Activated CD4-positive, alpha-beta memory T cell treated with anti-CD3 and anti-CD28 coated beads for 36 hours (primary cell): ENCODE results near the gene EIF4G3. TPM values are rescaled to one million over a fixed set of nuclear protein-coding genes. Genes with fewer than 3 reads are reported as not detected.

Experiments
- CTCF ChIA-PET: fragments of 350-600 bp; sonication (Branson Sonifier 250); formaldehyde crosslinking; loops from one replicate; lab custom pipeline; 2021; ENCODE audit warnings: antibody characterized with exemption, inconsistent platforms; lab: Charles Lee
- POLR2A ChIA-PET: fragments of 350-600 bp; sonication (Branson Sonifier 250); formaldehyde crosslinking; loops from one replicate; lab custom pipeline; 2021; ENCODE audit warnings: antibody characterized with exemption; lab: Charles Lee
- DNase-seq: peaks from one replicate; pipeline ENCODE4 v3.0.0-alpha.2; 2020
- H3K27ac Mint-ChIP-seq: one replicate; pipeline ENCODE4 v1.8.0; 2021; ENCODE audit warnings: mixed read lengths
- H3K27me3 Mint-ChIP-seq: one replicate; pipeline ENCODE4 v1.8.0; 2021; ENCODE audit warnings: mixed read lengths
- H3K36me3 Mint-ChIP-seq: one replicate; pipeline ENCODE4 v1.8.0; 2021; ENCODE audit warnings: mixed read lengths
- H3K4me1 Mint-ChIP-seq: one replicate; pipeline ENCODE4 v1.8.0; 2021; ENCODE audit warnings: low read depth, mixed read lengths
- H3K4me3 Mint-ChIP-seq: one replicate; pipeline ENCODE4 v1.8.0; 2021; ENCODE audit warnings: mild to moderate bottlenecking, mixed read lengths
- H3K9me3 Mint-ChIP-seq: one replicate; pipeline ENCODE4 v1.8.0; 2021; ENCODE audit warnings: mixed read lengths
- intact Hi-C: fragments of 100-400 bp; cut with micrococcal nuclease; formaldehyde crosslinking; loops from one replicate; pipeline ENCODE4 v1.15.1; 2023
- total RNA-seq, 2 experiments: library from RNA; stranded (reverse); gene quantifications; one replicate each; pipeline ENCODE4 v1.2.3, GENCODE V29; 2021

The EIF4G3 gene
- total RNA-seq, 2 experiments from 2014 or later, result 39.9 to 42.7 TPM

- no peaks in the 10 kb centered on the region for H3K9me3 Mint-ChIP-seq
- H3K4me3 Mint-ChIP-seq, result no peak overlapping the region
- no peak overlapping the region for H3K27ac Mint-ChIP-seq
- POLR2A ChIA-PET, result interaction anchor here (0.6 to 1.4 kb wide), 2 partner anchors 11 to 84 kb away, joined by 3 to 5 read pairs; no protein-coding TSS in a partner anchor
- no peaks in the 10 kb centered on the region for H3K27me3 Mint-ChIP-seq
- no peak for DNase-seq
- H3K4me1 Mint-ChIP-seq, result peaks cover 6% of the 10 kb centered on the region
- H3K36me3 Mint-ChIP-seq, result peaks cover 18% of the 10 kb centered on the region
- CTCF ChIA-PET, result no interaction called here
- intact Hi-C loops, result no loop called here
Observed at GRCh38 chr1:21165076-21165475, 11.6 kb downstream of the EIF4G3 start.

- Mint-ChIP-seq H3K36me3 (peaks cover 16% of the 10 kb centered on the region), H3K4me1 (peaks cover 6% of the 10 kb centered on the region), H3K27me3 (no peaks in the 10 kb centered on the region), H3K4me3 (no peak overlapping the region), H3K27ac (no peak overlapping the region), H3K9me3 (no peaks in the 10 kb centered on the region)
- DNase-seq, result no peak
- ChIA-PET CTCF (no interaction called here), POLR2A (no interaction called here)
- intact Hi-C loops, result no loop called here
Observed at GRCh38 chr1:21164266-21164665, 12.4 kb downstream of the EIF4G3 start.

DNA sequence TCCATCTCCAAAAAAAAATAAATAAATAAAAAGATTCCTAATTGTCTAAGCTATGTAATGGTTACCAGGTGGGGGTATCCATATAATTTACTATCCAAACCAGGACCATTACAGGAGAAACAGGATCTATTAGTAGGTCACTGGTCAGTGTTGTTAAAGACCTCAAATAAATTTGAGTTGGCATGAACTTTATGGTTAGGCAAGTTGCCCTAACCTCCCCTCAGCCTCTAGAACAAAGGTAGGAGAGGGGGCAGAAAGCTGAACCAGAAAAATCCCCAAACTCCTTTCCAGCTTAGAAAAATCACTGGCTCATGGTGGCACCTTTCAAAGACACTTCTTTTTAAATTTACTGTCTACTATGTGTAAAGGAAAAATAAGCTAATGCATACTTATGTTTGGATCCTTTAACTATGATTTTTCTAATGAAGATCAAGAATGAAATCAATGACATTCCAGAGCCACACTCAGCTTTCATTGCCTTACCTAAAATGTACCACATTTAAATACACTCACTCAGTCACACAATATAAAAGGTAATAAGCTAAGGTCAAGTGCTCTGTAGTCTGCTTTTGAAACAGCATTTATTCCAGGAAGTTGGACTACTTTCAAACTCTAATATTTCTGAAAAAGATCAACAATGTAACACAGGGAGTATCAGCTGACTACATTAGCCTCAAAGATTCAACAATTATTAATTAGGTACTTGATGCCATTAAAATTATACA is 13.8 kb downstream of the EIF4G3 start:
- POLR2A ChIA-PET, result no interaction called here
- Mint-ChIP-seq H3K27me3 (no peaks in the 10 kb centered on the region), H3K27ac (no peak overlapping the region), H3K9me3 (no peaks in the 10 kb centered on the region), H3K36me3 (peaks cover 17% of the 10 kb centered on the region), H3K4me1 (peaks cover 6% of the 10 kb centered on the region), H3K4me3 (no peak overlapping the region)
- CTCF ChIA-PET, result no interaction called here
- no peak for DNase-seq
- intact Hi-C loops, result no loop called here

GRCh38 chr1:21161842-21162241 is 14.9 kb downstream of the EIF4G3 start:
- Mint-ChIP-seq H3K9me3 (no peaks in the 10 kb centered on the region), H3K36me3 (peaks cover 18% of the 10 kb centered on the region), H3K27ac (no peak overlapping the region), H3K4me1 (peaks cover 6% of the 10 kb centered on the region), H3K4me3 (no peak overlapping the region), H3K27me3 (no peaks in the 10 kb centered on the region)
- ChIA-PET POLR2A (interaction anchor here (0.6 kb wide), 2 partner anchors 279 to 620 kb away, joined by 3 to 5 read pairs; no protein-coding TSS in a partner anchor), CTCF (interaction anchor here (0.6 to 0.7 kb wide), 2 partner anchors 356 to 483 kb away, joined by 3 read pairs; no protein-coding TSS in a partner anchor)
- DNase-seq, result no peak
- intact Hi-C loops, result no loop called here

DNA sequence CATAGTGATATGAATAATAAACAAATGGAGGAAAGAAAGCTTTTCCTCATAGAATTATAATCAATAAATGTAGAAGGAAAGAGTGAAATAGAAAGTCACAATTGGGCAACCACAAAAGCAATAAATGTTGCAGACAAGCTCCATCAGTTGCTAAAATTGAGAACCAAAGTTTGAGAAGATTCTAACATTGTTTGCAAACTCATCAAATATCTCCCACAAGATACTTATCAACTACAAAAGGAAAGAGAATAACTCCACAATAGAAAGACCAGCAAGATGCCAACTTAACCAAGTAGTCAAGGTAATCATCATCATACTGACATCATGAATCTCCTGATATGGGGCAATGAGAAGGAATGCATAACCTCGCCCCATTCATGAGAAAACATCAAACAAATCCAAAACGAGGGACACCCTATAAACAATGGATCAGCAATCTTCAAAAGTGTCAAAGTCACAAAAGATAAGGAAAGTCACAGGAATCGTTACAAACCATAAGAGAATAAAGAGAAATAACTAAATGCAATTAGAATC is 16.4 kb downstream of the EIF4G3 start:
- intact Hi-C loops, result no loop called here
- ChIA-PET POLR2A (no interaction called here), CTCF (interaction anchor here (1.3 kb wide), 1 partner anchor 464 kb away, joined by 4 read pairs; no protein-coding TSS in a partner anchor)
- Mint-ChIP-seq H3K27me3 (no peaks in the 10 kb centered on the region), H3K9me3 (no peaks in the 10 kb centered on the region), H3K4me1 (peaks cover under 1% of the 10 kb centered on the region), H3K4me3 (no peak overlapping the region), H3K36me3 (peaks cover 17% of the 10 kb centered on the region), H3K27ac (no peak overlapping the region)
- DNase-seq, result no peak

DNA sequence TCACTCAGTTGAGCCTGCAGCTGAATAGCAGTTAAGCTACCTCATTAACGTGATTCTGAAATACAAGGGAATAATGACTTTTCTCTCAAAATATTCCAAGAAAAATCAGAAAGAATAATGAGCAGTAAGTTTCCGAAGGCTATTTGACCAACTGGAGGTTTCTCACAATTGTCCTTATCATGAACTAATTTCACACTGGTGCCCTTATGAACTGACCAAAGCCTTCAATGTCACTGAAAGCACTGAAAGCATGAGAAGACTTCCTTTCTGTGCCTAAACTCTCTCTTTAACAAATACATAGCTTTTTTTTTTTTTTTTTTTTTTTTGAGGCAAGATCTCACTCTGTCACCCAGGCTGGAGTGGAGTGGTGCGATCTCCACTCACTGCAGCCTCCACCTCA is 18.8 kb downstream of the EIF4G3 start:
- peaks cover 4% of the 10 kb centered on the region for H3K4me1 Mint-ChIP-seq
- ChIA-PET CTCF (interaction anchor here (0.6 kb wide), 1 partner anchor 38 kb away, joined by 3 read pairs; no protein-coding TSS in a partner anchor), POLR2A (interaction anchor here (0.6 kb wide), 1 partner anchor 866 kb away, joined by 3 read pairs; no protein-coding TSS in a partner anchor)
- H3K27ac Mint-ChIP-seq, result no peak overlapping the region
- no peaks in the 10 kb centered on the region for H3K27me3 Mint-ChIP-seq
- no peak for DNase-seq
- no peak overlapping the region for H3K4me3 Mint-ChIP-seq
- H3K9me3 Mint-ChIP-seq, result no peaks in the 10 kb centered on the region
- intact Hi-C loops, result no loop called here
- peaks cover 20% of the 10 kb centered on the region for H3K36me3 Mint-ChIP-seq

GRCh38 chr1:21157054-21157453 is 19.6 kb downstream of the EIF4G3 start:
- CTCF ChIA-PET, result no interaction called here

GRCh38 chr1:21156019-21156418 is 20.7 kb downstream of the EIF4G3 start:
- no peak overlapping the region for H3K27ac Mint-ChIP-seq
- H3K27me3 Mint-ChIP-seq, result no peaks in the 10 kb centered on the region
- CTCF ChIA-PET, result no interaction called here
- DNase-seq, result no peak
- no peaks in the 10 kb centered on the region for H3K9me3 Mint-ChIP-seq
- POLR2A ChIA-PET, result no interaction called here
- H3K4me3 Mint-ChIP-seq, result no peak overlapping the region
- intact Hi-C loops, result no loop called here
- H3K4me1 Mint-ChIP-seq, result peaks cover 4% of the 10 kb centered on the region
- peaks cover 22% of the 10 kb centered on the region for H3K36me3 Mint-ChIP-seq

More at GRCh38 chr1:21157054-21157453, 19.6 kb downstream of the EIF4G3 start:
- Mint-ChIP-seq H3K27ac (no peak overlapping the region), H3K4me3 (no peak overlapping the region), H3K9me3 (no peaks in the 10 kb centered on the region), H3K4me1 (peaks cover 4% of the 10 kb centered on the region), H3K27me3 (no peaks in the 10 kb centered on the region), H3K36me3 (peaks cover 20% of the 10 kb centered on the region)
- intact Hi-C loops, result no loop called here
- DNase-seq, result no peak
- POLR2A ChIA-PET, result no interaction called here

DNA sequence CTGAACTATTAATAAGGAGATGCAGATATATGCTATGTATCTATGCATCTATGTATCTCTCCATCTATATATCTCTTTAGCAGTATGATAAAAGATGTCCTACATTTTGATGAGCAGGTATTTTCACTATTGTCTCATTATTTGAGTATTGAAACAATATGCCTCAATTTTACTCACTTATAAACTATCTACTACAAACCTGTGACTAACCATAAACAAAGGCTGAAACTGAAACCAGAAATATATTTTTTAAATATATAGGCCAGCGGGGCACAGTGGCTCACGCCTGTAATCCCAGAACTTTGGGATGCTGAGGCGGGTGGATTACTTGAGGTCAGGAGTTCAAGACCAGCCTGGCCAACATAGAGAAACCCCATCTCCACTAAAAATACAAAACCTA is 22.0 kb downstream of the EIF4G3 start:
- no peak for DNase-seq
- ChIA-PET POLR2A (no interaction called here), CTCF (interaction anchor here (0.6 kb wide), 1 partner anchor 458 kb away, joined by 3 read pairs; no protein-coding TSS in a partner anchor)
- H3K27ac Mint-ChIP-seq, result no peak overlapping the region
- H3K4me3 Mint-ChIP-seq, result no peak overlapping the region
- H3K4me1 Mint-ChIP-seq, result peaks cover 4% of the 10 kb centered on the region
- no peaks in the 10 kb centered on the region for H3K27me3 Mint-ChIP-seq
- intact Hi-C loops, result no loop called here
- H3K36me3 Mint-ChIP-seq, result peaks cover 16% of the 10 kb centered on the region
- H3K9me3 Mint-ChIP-seq, result no peaks in the 10 kb centered on the region

- CTCF ChIA-PET, result no interaction called here
- Mint-ChIP-seq H3K27me3 (no peaks in the 10 kb centered on the region), H3K9me3 (no peaks in the 10 kb centered on the region), H3K4me1 (peaks cover 4% of the 10 kb centered on the region), H3K4me3 (no peak overlapping the region), H3K36me3 (peaks cover 16% of the 10 kb centered on the region), H3K27ac (no peak overlapping the region)
- no peak for DNase-seq
- POLR2A ChIA-PET, result no interaction called here
- intact Hi-C loops, result no loop called here
Observed at GRCh38 chr1:21153388-21153787, 23.3 kb downstream of the EIF4G3 start.

- intact Hi-C loops, result no loop called here
- H3K27me3 Mint-ChIP-seq, result no peaks in the 10 kb centered on the region
- no peak for DNase-seq
- ChIA-PET CTCF (no interaction called here), POLR2A (no interaction called here)
- peaks cover 20% of the 10 kb centered on the region for H3K36me3 Mint-ChIP-seq
- peaks cover 4% of the 10 kb centered on the region for H3K4me1 Mint-ChIP-seq
- no peak overlapping the region for H3K4me3 Mint-ChIP-seq
- no peaks in the 10 kb centered on the region for H3K9me3 Mint-ChIP-seq
- no peak overlapping the region for H3K27ac Mint-ChIP-seq
Observed at GRCh38 chr1:21152423-21153100, 24.1 kb downstream of the EIF4G3 start.

DNA sequence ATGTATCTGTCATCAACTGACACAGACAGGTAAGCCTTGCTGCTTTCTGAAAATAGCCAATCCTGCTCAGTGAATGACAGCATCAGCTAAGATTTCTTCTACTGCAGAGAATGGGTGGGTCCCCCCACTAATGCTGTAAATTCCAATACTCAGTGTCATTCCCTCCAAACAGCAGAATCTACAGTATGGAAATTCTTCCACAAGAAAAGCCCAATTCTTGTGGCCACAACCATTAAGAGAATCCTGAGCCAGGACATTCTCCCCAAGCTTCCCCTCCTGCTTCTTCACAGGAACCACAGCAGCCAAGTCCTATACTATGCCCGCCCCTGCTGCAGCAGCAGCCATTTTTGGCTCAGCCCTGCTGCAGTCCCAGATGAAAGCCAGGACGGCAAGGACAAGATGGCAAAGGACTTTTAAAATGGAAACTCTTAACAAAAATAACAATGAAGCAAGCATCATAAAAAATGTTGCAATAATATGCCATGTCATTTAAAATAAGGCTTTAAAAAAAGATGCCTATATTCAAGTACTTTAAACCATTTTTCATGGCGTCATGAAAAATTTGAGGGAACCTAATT is 26.8 kb downstream of the EIF4G3 start:
- no peak overlapping the region for H3K4me3 Mint-ChIP-seq
- H3K36me3 Mint-ChIP-seq, result peaks cover 15% of the 10 kb centered on the region
- DNase-seq, result no peak
- POLR2A ChIA-PET, result no interaction called here
- H3K9me3 Mint-ChIP-seq, result no peaks in the 10 kb centered on the region
- H3K27ac Mint-ChIP-seq, result no peak overlapping the region
- CTCF ChIA-PET, result interaction anchor here (1.2 kb wide), 1 partner anchor 45 kb away, joined by 3 read pairs; no protein-coding TSS in a partner anchor
- H3K4me1 Mint-ChIP-seq, result peaks cover 6% of the 10 kb centered on the region
- no peaks in the 10 kb centered on the region for H3K27me3 Mint-ChIP-seq
- intact Hi-C loops, result no loop called here
